SK-MEL-5 (cell line): ENCODE results near the gene RCOR2. TPM values are rescaled to one million over a fixed set of nuclear protein-coding genes. Genes with fewer than 3 reads are reported as not detected.

Experiments used
- DNase-seq: peaks from one replicate; pipeline ENCODE4 v3.0.0-alpha.2; 2016; ENCODE audit warnings: low read depth, low spot score
- in situ Hi-C: cut with HindIII; loops from 2 replicates; pipeline ENCODE4 v1.10.0; 2016; ENCODE audit warnings: low sequenced_read_pairs, high pct_unique_total_duplicates, low pct_unique_long_range_greater_than_20kb
- total RNA-seq: library from RNA; depleted of rRNA; stranded (reverse); fragments of >200 nt; shearing (Covaris generic); gene quantifications from 2 replicates; pipeline ENCODE4 v1.2.3, GENCODE V29; 2014

RCOR2 gene
- total RNA-seq, 1 experiment from 2014 or later: 0.63 TPM

DNA sequence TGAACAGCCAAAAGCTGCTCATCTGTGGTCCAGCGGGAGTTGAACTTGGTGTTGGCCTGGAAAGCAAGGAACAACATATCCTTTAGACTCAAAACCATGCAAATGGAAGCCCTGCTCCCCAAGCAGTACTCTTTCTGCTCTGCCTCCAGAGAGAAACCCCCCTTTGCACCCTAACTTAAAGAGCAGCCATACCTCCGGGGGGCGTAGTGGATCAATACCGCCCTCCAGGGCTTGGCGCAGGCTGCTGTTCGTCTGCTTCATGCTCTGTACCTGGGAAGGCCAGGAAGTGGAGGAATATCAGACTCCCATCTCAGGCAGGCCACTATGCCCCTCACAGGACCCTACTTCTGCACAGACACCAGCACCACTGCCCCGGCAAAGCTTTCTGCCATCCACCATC is 4.3 kb downstream of the RCOR2 start:
- in situ Hi-C loops: no loop called here
- DNase-seq: no peak

DNA sequence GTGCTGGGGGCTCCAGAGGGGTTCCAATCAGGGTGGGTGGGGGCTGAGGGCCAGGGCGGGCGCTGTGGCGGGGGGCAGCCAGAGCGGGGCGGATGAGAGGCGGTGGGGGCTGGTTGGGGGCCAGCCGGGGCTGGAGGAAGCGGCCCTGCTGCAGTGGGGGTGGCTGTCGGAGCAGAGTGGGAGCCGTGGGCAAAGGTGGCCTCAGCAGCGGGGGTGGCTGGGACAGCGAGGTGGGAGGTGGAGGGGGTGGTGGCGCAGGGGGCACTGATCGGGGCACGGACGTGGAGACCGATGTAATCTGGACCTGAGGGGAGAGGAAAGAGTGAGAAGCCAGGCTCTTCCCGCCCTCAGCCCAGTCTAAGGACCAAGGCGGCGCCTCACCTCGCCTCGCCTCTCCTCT is 5.1 kb downstream of the RCOR2 start:
- in situ Hi-C loops: no loop called here
- DNase-seq: no peak

DNA sequence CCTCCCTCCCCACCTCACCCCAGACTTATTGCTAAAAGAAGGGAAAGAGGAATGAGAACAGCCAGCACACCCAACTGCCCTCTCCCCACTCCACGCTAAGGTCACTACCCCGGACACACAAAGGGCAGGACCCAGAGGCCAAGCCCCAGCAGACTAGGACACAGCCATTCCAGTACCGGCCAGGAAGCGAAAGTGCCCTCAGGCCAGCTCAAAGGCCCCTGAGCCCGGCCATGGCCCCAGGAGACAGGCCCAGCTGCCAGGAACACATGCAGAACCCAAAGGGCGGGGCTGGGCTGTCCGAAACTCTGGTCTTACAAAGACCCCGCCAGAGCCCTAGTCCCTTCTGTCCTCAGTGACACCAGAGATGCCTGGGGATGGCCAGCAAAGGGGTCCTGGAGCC is 5.5 kb downstream of the RCOR2 start:
- in situ Hi-C loops: no loop called here
- no peak for DNase-seq

DNA sequence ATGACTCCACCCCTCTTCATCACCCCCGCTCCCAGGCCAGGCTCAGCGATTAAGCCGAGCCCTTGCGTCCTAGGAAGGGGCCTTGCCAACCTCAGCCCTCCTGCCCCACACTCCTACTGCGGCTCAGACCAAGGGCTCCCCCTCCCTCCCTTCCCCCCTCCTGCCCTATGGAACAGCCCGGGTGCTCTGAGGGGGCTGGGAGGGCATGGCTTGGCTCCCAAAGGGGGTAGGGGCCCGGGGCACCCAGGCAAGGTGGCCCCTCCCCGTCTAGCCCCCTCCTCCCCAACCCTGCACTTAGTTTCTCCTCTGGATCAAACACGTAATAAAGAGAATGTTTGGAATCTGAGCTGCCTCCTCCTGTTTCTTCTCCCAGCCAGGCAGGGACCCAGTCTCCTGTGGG is 6.3 kb downstream of the RCOR2 start:
- no peak for DNase-seq
- in situ Hi-C loops: no loop called here

DNA sequence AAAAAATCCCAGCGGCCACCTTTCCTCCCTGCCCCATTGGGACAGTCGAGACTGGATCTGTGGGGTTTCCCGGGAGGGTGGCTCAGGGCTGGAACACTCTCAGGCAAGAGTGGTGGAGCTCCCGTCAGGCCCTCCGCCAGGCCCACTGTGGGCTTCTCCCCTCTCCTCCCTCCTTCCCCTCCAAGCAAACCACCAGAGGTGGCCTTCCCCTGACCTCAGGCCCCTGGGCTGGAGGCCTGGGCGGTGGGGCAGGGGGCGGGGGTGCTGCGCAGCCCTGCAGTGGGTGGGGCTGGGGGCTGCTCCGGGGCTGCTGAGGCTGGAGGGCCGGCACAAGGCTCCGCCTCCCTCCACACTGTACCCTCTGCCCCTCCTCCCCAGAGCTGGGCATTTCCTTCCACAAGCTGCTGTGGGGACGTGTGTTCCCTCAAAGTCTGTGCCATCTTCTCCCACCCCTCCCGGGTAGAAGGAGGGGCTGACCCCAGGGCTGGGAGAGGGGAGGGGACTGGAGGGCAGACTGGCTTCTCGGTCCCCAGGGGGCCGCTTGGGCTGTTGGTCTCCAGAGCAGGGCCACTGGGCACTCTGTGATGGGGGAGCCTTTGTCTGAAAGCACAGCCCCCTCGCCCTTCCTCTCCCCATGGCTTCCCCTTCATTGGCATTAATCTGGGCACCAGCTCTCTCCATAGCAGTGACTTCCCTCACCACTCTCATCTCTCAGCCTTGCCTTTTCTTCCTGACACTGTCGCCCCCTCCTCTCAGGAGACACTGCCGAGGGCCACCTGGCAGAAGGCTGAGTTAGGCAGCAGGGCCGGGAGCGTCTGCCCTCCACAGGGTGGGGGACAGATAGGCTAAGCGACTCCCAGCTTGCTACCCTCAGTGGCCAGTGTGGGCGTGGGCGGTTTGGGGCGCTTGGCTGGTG is 7.1 kb downstream of the RCOR2 start:
- in situ Hi-C loops: no loop called here
- no peak for DNase-seq

DNA sequence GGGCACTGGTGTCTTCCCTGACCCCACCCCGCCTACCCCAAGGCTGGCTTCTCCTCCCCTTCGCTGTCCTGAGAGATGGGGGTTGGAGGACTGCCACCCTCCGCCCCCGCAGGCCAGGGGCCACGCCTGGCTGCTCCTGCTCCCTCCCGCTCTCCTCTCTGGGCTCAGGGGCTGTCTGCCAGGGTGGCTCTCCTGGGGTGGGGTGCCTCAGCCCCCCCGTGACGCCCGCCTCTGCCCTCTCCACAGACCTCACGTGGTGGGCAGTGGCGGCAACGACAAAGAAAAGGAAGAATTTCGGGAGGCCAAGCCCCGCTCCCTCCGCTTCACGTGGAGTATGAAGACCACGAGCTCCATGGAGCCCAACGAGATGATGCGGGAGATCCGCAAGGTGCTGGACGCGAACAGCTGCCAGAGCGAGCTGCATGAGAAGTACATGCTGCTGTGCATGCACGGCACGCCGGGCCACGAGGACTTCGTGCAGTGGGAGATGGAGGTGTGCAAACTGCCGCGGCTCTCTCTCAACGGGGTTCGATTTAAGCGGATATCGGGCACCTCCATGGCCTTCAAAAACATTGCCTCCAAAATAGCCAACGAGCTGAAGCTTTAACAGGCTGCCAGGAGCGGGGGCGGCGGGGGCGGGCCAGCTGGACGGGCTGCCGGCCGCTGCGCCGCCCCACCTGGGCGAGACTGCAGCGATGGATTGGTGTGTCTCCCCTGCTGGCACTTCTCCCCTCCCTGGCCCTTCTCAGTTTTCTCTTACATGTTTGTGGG is 8.1 kb downstream of the RCOR2 start:
- in situ Hi-C loops: no loop called here
- DNase-seq: no peak

DNA sequence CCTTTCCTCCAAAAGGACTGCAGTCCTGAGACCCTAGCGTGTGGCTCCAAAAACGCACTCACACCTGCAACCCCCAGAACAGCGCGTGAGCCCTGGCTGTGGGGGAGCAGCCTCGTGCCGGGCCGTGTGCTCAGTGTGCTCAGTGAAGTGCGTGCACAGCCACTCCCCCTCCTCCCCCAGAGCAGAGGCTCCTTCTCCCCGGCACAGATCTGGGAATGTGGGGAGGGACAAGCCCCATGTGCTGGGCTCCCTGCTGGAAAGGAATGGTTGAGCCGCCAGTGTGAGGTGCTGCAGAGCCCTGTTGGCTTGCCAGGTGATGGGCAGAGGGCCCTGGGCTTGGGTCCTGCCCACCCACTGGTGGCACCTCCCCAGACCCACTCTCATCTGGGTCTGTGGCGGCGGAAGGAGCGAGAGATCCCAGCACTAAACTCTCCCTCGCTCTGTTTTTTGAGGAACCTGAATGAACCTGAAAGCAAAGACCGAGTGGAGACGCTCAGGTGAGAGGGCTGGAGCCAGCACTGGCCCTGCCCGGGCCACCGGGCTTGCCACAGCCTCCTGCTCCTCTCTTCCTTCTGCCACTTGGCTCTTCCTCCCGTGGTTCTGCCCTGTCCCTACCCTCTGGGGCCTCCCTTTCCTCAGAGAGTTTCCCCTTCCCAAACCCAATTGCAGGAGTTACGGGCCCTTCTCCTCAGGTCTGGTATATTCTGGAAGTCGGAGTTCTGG is 9.0 kb downstream of the RCOR2 start:
- in situ Hi-C loops: no loop called here
- DNase-seq: no peak

DNA sequence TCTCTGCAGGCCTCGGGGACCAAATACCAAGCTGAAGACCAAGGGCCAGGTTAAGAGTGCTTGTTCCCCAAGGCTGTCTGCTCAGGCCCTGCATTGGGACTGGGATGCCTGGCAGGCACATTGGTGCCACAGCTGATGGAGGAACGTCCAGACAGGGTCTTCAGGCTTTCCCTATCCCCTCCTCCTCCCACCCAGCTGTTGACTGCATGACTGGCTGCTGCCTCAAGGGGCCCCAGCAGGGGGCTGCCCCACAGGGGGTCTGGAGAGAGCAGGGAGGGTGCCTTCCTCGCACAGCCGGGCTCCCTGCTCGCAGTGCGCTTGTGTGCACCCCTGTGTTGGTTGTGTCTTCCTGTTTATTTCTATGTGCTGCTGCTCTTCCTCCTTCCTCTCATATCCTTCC is 9.9 kb downstream of the RCOR2 start:
- in situ Hi-C loops: no loop called here
- no peak for DNase-seq

DNA sequence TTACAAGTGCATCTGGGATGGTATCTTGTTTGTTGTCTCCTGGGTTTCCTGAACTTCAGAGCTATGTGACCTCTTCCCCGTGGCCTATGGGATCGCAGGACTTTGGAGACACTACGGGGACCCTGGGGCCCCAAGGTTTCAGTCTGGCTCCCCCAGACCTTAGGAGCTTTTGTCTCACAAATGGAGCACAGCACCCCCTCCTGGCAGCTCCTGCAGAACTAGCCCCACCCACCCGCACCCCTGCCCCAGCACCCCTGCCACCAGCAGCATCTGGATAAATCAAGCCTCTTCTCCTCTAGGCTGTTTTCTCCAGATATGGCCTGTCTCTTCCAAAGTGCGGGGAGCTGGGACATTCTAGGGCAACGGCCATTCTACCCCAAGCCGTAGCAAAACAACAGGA is 10.4 kb downstream of the RCOR2 start:
- in situ Hi-C loops: no loop called here
- peak; percentile 23 for DNase-seq

DNA sequence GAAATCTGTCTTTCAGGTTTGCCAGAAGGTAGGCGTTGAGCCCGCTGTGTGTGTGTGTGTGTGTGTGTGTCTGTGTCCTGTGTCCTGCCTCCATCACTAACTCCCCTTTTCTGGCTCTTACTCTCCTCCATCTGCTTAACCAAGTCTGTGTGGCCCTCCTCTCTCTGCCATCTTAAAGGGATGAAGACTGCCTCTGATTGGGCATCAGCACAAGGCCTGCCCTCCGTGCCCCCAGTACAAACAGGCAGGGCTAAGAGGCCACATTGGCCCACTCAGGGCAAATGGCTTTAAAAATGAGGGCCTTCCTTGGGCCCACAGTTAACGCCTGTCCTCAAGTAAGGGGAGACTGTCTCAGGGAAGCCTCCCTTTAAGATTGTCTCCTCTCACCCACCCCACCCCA is 10.9 kb downstream of the RCOR2 start:
- in situ Hi-C loops: no loop called here
- no peak for DNase-seq

DNA sequence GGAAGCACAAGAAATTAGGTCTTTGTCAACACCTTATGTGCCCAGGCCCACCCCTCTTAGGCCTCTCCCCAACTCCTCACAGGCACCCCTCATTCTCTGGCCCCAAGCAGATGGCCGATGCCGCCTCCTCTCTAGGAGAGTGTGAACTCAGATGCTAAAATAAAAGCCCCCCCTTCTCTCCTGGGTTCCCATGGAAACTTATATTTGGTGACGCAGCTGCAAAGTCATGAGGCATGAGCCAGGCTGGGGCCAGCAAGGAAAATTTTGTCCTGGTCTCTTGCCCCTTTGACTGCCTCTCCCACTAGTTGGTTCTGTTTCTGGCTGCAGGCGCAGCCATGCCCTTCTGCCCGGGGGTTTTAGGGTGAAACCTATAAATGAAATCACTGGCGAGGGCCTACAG is 11.8 kb downstream of the RCOR2 start:
- no peak for DNase-seq
- in situ Hi-C loops: no loop called here

DNA sequence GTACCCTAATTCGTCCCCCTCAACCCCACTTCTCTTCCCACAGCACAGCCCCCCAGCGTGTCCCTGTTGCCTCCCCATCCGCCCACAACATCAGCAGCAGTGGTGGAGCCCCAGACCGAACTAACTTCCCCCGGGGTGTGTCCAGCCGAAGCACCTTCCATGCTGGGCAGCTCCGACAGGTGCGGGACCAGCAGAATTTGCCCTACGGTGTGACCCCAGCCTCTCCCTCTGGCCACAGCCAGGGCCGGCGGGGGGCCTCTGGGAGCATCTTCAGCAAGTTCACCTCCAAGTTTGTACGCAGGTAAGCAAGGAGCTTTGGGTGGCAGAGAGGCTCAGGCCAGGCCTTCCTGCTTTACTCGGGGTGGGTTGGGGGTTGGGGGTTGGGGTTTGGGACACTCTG is 12.2 kb downstream of the RCOR2 start:
- in situ Hi-C loops: no loop called here
- DNase-seq: no peak

DNA sequence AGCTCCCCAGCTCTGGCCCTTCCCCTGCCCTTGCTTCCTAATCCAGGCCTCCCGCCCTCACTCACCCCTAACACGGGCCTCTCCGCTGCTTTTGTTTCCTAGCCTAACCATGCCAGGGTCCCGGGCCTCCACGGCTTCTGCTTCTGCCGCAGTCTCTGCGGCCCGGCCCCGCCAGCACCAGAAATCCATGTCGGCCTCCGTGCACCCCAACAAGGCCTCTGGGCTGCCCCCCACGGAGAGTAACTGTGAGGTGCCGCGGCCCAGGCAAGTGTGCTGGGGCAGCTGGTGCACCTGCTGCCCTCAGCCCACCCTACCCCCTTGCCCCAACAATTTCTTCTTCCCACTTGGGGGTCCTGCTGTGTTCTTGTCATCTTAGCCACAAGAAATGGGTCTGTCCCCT is 13.1 kb downstream of the RCOR2 start:
- no peak for DNase-seq
- in situ Hi-C loops: no loop called here

DNA sequence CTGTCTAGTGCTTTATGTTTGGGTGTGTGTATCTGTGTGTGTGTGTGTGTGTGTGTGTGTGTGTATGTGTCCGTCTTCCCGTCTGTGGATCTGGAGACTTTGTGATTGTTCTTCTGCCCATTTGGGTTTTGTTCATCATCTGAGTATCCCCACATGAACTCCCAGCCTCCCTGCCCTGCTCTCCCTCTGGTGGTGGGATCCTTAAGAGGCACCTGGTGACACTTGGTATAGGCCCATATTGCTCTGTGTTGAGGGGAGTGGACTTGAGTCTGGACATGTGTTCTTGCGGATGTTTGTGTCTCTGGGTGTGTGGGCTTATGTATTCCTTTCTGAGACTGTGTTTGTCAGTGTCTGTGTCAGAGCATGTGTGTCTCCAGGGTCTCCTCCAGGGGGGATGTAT is 15.3 kb downstream of the RCOR2 start:
- in situ Hi-C loops: no loop called here
- DNase-seq: peak; percentile 32

DNA sequence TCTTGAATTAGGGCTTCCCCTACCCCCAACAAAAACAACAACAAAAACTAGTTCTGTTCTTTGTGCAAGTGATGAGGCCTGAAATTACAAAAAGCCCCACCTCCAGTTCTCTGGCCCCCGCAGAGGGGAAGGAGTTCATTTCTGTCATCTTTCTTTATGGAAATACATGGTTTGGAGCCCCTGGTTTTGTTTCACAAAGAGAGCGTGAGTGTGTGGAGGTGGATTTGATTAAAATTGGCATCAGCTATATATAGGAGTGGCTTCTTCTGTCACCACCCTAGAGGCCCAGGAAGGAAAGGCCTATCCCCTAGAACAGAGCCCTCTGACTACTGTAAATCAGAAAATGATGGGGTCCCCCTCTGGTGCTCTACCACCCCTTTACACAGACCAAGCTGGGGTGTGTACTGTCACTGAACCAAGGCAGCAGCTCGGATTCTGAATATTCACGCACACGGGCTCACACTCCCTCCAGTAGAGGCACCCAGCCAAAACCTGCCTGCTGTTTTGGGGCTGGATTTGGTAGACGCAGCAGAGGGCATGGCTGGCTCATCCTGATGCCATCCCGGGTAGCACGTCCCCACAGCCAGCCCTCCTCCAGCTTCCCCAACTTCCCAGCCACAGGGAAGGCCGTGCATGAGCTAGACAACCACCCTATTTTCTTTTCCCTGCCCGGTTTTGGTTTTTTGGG is 19.4 kb downstream of the RCOR2 start:
- in situ Hi-C loops: no loop called here
- DNase-seq: no peak

DNA sequence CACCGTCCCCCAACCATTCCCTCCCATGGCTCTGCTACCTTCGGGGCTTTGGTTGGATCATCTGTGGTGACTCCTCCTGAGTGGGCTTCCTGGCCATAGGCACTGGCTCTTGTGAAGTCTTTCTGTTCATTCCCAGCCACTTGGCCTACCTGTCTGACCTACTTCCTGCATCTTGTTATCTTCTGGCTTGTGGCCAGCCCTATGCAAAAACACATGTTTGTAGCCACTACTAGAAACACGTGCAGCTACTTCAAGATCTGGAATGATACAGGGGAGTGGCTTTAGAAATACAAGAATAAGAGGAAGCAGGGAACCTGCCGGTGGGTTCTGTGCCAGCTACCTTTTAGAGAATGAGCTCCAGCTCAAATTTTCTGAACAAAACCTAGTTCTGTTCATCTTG is 20.9 kb downstream of the RCOR2 start:
- no peak for DNase-seq
- in situ Hi-C loops: no loop called here

DNA sequence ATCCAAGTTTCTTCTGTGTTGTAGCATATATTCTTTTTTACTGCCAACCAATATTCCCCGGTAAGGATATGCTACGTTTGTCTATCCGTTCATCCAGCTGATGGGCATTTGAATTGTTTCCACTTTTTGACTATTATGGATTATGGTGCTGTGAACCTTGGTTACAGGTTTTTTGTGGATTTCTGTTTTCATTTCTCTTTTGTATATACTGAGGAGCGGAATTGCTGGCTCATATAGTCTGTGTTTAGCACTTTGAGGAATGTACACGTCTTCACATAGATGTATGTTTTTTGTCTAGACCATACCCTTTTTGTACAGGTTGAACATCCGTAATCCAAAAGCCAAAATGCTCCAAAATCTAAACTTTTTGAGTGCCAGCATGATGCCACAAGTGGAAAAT is 23.6 kb downstream of the RCOR2 start:
- no peak for DNase-seq
- in situ Hi-C loops: no loop called here

DNA sequence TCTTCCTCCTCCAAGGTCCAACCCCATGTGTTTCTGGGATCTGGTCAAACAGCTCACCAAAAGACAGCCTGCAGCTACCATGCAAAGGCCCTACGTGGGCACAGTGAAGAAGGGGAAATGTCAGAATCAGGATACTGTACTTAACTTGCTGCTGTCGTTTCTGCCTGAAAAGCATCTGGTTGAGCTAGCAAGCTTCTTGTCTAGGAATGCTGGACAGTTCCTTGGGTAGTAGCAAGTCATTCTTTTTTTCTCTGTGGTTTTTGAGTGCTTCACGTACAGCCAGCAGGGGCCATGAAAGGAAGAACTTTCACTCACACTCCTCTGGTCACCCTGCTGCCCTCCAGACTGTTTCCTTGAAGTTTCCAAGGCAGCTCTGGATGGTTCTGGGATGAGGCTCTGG is 24.7 kb downstream of the RCOR2 start:
- DNase-seq: no peak
- in situ Hi-C loops: no loop called here
